ENCODE results near the gene ARMC9.
A peak's percentile ranks its signal among the peaks of the same experiment; 100 is the strongest.

The ARMC9 gene

GRCh38 chr2:231410293-231411004, 212.0 kb downstream of the ARMC9 start:
- H3K27ac ChIP-seq (ENCODE audit: extremely low read depth, low read depth, low read length), result no peak overlapping the region
- no peaks in the 10 kb centered on the region for H3K36me3 ChIP-seq (ENCODE audit: control insufficient read depth in 2 of 2, insufficient read depth in 1 of 2, low read length in 2 of 2)
- no peaks in the 10 kb centered on the region for H3K4me1 ChIP-seq (ENCODE audit: control insufficient read depth, insufficient read depth, low read length)
- ChIA-PET POLR2A (interaction anchor here (0.6 to 1.0 kb wide), 4 partner anchors 10 to 40 kb away, joined by 3 to 7 read pairs (median 4); no protein-coding TSS in a partner anchor), CTCF (interaction anchor here (0.6 to 5.2 kb wide), 17 partner anchors 9 to 586 kb away, joined by 3 to 48 read pairs (median 5); no protein-coding TSS in a partner anchor)
- no peak overlapping the region for H3K4me3 ChIP-seq (ENCODE audit: low read depth, low read length)
- TF ChIP-seq ZNF777 (tag by site-specific recombination; IDR thresholded peaks at IDR 0.05; ENCODE audit: borderline replicate concordance), result no peak
- TF ChIP-seq CTCF (tag by site-specific recombination; IDR thresholded peaks at IDR 0.05), result peak; percentile 21; the same call in 1 of the 2 replicates
- peak; percentile 99 for TF ChIP-seq ZNF2 (tag by site-specific recombination; IDR thresholded peaks at IDR 0.05)
- TF ChIP-seq SETDB1 (IDR thresholded peaks at IDR 0.05; ENCODE audit: insufficient read length, low read length), result peak; percentile 83
- H3K9me3 ChIP-seq (ENCODE audit: control insufficient read depth, insufficient read depth, low read depth, low read length), result no peaks in the 10 kb centered on the region

DNA sequence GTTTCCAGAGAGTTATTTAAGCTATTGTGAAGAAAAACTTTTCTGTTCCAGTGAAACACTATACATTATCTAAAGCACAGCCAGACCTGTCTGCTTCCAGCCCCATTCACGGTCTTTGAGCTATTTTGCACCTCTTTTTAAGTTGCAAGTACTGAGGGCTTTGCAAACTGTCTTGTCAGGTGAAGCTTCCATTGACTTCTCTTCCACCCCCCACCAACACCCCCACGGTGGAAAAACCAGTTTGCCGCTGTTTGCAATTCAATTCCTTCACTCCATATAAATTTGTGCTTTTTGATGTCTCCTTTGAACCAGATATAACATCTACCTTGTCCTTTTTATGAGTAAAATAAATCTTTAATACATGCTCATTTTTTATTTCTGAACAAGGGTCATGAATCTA, 212.8 kb downstream of the ARMC9 start:
- no peaks in the 10 kb centered on the region for H3K4me1 ChIP-seq (ENCODE audit: control insufficient read depth, insufficient read depth, low read length)
- H3K36me3 ChIP-seq (ENCODE audit: control insufficient read depth in 2 of 2, insufficient read depth in 1 of 2, low read length in 2 of 2), result no peaks in the 10 kb centered on the region
- H3K27ac ChIP-seq (ENCODE audit: extremely low read depth, low read depth, low read length), result no peak overlapping the region
- no peak overlapping the region for H3K4me3 ChIP-seq (ENCODE audit: low read depth, low read length)
- ChIA-PET POLR2A (interaction anchor here (0.6 to 1.0 kb wide), 4 partner anchors 9 to 39 kb away, joined by 3 to 7 read pairs (median 4); no protein-coding TSS in a partner anchor), CTCF (interaction anchor here (0.7 to 5.2 kb wide), 23 partner anchors 10 to 587 kb away, joined by 3 to 48 read pairs (median 4); no protein-coding TSS in a partner anchor)
- no peaks in the 10 kb centered on the region for H3K9me3 ChIP-seq (ENCODE audit: control insufficient read depth, insufficient read depth, low read depth, low read length)
- no peak for TF ChIP-seq ZNF544 (tag by site-specific recombination; IDR thresholded peaks at IDR 0.05)
- no peak for TF ChIP-seq ZNF624 (tag by site-specific recombination; IDR thresholded peaks at IDR 0.05)
- no peak for TF ChIP-seq ZSCAN16 (tag by site-specific recombination; IDR thresholded peaks at IDR 0.05)
- TF ChIP-seq, protein P1, sequence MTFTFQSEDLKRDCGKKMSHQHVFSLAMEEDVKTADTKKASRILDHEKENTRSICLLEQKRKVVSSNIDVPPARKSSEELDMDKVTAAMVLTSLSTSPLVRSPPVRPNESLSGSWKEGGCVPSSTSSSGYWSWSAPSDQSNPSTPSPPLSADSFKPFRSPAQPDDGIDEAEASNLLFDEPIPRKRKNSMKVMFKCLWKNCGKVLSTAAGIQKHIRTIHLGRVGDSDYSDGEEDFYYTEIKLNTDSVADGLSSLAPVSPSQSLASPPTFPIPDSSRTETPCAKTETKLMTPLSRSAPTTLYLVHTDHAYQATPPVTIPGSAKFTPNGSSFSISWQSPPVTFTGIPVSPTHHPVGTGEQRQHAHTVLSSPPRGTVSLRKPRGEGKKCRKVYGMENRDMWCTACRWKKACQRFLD (tag by site-specific recombination; IDR thresholded peaks at IDR 0.05), result no peak
- TF ChIP-seq ZNF777 (tag by site-specific recombination; IDR thresholded peaks at IDR 0.05; ENCODE audit: borderline replicate concordance), result no peak
- no peak for TF ChIP-seq RBAK (tag by site-specific recombination; IDR thresholded peaks at IDR 0.05)
- no peak for TF ChIP-seq GLI2 (tag by site-specific recombination; IDR thresholded peaks at IDR 0.05; ENCODE audit: borderline replicate concordance, low read depth)
- TF ChIP-seq, protein P2, sequence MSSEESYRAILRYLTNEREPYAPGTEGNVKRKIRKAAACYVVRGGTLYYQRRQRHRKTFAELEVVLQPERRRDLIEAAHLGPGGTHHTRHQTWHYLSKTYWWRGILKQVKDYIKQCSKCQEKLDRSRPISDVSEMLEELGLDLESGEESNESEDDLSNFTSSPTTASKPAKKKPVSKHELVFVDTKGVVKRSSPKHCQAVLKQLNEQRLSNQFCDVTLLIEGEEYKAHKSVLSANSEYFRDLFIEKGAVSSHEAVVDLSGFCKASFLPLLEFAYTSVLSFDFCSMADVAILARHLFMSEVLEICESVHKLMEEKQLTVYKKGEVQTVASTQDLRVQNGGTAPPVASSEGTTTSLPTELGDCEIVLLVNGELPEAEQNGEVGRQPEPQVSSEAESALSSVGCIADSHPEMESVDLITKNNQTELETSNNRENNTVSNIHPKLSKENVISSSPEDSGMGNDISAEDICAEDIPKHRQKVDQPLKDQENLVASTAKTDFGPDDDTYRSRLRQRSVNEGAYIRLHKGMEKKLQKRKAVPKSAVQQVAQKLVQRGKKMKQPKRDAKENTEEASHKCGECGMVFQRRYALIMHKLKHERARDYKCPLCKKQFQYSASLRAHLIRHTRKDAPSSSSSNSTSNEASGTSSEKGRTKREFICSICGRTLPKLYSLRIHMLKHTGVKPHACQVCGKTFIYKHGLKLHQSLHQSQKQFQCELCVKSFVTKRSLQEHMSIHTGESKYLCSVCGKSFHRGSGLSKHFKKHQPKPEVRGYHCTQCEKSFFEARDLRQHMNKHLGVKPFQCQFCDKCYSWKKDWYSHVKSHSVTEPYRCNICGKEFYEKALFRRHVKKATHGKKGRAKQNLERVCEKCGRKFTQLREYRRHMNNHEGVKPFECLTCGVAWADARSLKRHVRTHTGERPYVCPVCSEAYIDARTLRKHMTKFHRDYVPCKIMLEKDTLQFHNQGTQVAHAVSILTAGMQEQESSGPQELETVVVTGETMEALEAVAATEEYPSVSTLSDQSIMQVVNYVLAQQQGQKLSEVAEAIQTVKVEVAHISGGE (tag by site-specific recombination; conservative IDR thresholded peaks at IDR 0.05; ENCODE audit: low read depth), result no peak
- TF ChIP-seq ZNF157 (tag by site-specific recombination; IDR thresholded peaks at IDR 0.05), result no peak
- no peak for TF ChIP-seq SALL2 (tag by site-specific recombination; IDR thresholded peaks at IDR 0.05; ENCODE audit: borderline replicate concordance)
- no peak for TF ChIP-seq ZNF132 (tag by site-specific recombination; IDR thresholded peaks at IDR 0.05; ENCODE audit: borderline replicate concordance)
- no peak for TF ChIP-seq ZNF10 (tag by site-specific recombination; IDR thresholded peaks at IDR 0.05)
- no peak for TF ChIP-seq ZNF701 (tag by site-specific recombination; IDR thresholded peaks at IDR 0.05)
- TF ChIP-seq ZNF148 (tag by site-specific recombination; IDR thresholded peaks at IDR 0.05; ENCODE audit: borderline replicate concordance), result no peak
- TF ChIP-seq OSR2 (tag by site-specific recombination; IDR thresholded peaks at IDR 0.05), result no peak
